ENCODE data around the gene ADD3. TPM values are rescaled to one million over a fixed set of nuclear protein-coding genes. Genes with fewer than 3 reads are reported as not detected.

Gene ADD3
- total and polyA plus RNA-seq, 4 donors, result 15.4 to 55.9 (median 22.8) TPM

- Histone ChIP-seq H3K27me3 (ENCODE audit: control insufficient read depth in 4 of 4, insufficient read depth in 4 of 4, low read length in 3 of 4) (no peaks in the 10 kb centered on the region), H3K27ac (ENCODE audit: low read depth in 1 of 2, low read length in 2 of 2) (no peak overlapping the region), H3K9ac (ENCODE audit: low read depth in 1 of 2, low read length in 2 of 2) (no peak overlapping the region), H3K4me3 (ENCODE audit: low read depth in 1 of 3, low read length in 3 of 3) (no peak overlapping the region), H3K36me3 (ENCODE audit: control insufficient read depth in 4 of 4, insufficient read depth in 3 of 4, low read depth in 1 of 4, low read length in 3 of 4) (no peaks in the 10 kb centered on the region), H3K9me3 (ENCODE audit: control insufficient read depth in 4 of 4, low read length in 3 of 4) (no peaks in the 10 kb centered on the region), H3K4me1 (ENCODE audit: control insufficient read depth in 4 of 4, insufficient read depth in 4 of 4, low read length in 3 of 4) (peaks cover 0 to 21% (median 13%) of the 10 kb centered on the region in 4 donors)
- WGBS, result 93% methylated on average over 2 of the region's 2 CpGs
- no peak for TF ChIP-seq FOXA1 (IDR thresholded peaks at IDR 0.05)
- TF ChIP-seq NR2F2 (IDR thresholded peaks at IDR 0.05), result no peak
- TF ChIP-seq GABPA (IDR thresholded peaks at IDR 0.05 in 1 of 2, conservative IDR thresholded peaks at IDR 0.05 in 1 of 2), result no peak
- no peak for TF ChIP-seq RAD21 (IDR thresholded peaks at IDR 0.05)
- no peak for TF ChIP-seq JUND (IDR thresholded peaks at IDR 0.05)
- no peak for TF ChIP-seq CTCF (IDR thresholded peaks at IDR 0.05; ENCODE audit: low read depth, low read length, missing input control)
- no peak for TF ChIP-seq ATF3 (IDR thresholded peaks at IDR 0.05)
- no peak for TF ChIP-seq ZBTB33 (IDR thresholded peaks at IDR 0.05)
- TF ChIP-seq RXRA (IDR thresholded peaks at IDR 0.05), result no peak
- TF ChIP-seq EGR1 (IDR thresholded peaks at IDR 0.05; ENCODE audit: low read depth in 2 of 2), result no peak
- TF ChIP-seq REST (IDR thresholded peaks at IDR 0.05), result no peak
- TF ChIP-seq MAX (IDR thresholded peaks at IDR 0.05), result no peak
- no peak for TF ChIP-seq FOXA2 (IDR thresholded peaks at IDR 0.05)
- DNase-seq (ENCODE audit: low spot score), result no peak
Observed at GRCh38 chr10:110029450-110029849, 21.7 kb downstream of the ADD3 start.

- no peak overlapping the region for H3K27ac ChIP-seq (ENCODE audit: low read depth in 1 of 2, low read length in 2 of 2)
- WGBS, result 48% methylated on average over 4 of the region's 4 CpGs
- H3K9ac ChIP-seq (ENCODE audit: low read depth in 1 of 2, low read length in 2 of 2), result no peak overlapping the region
- H3K36me3 ChIP-seq (ENCODE audit: control insufficient read depth in 4 of 4, insufficient read depth in 3 of 4, low read depth in 1 of 4, low read length in 3 of 4), result no peaks in the 10 kb centered on the region
- peaks cover 0 to 21% (median 13%) of the 10 kb centered on the region in 4 donors for H3K4me1 ChIP-seq (ENCODE audit: control insufficient read depth in 4 of 4, insufficient read depth in 4 of 4, low read length in 3 of 4)
- H3K9me3 ChIP-seq (ENCODE audit: control insufficient read depth in 4 of 4, low read length in 3 of 4), result no peaks in the 10 kb centered on the region
- DNase-seq (ENCODE audit: low spot score), result no peak
- H3K4me3 ChIP-seq (ENCODE audit: low read depth in 1 of 3, low read length in 3 of 3), result no peak overlapping the region
- H3K27me3 ChIP-seq (ENCODE audit: control insufficient read depth in 4 of 4, insufficient read depth in 4 of 4, low read length in 3 of 4), result no peaks in the 10 kb centered on the region
- TF ChIP-seq FOXA2 (IDR thresholded peaks at IDR 0.05), result no peak
- TF ChIP-seq YY1 (IDR thresholded peaks at IDR 0.05), result no peak
- TF ChIP-seq ATF3 (IDR thresholded peaks at IDR 0.05), result no peak
- TF ChIP-seq MAX (IDR thresholded peaks at IDR 0.05), result no peak
- TF ChIP-seq CTCF (IDR thresholded peaks at IDR 0.05; ENCODE audit: low read depth, low read length, missing input control), result no peak
- no peak for TF ChIP-seq FOXA1 (IDR thresholded peaks at IDR 0.05)
- no peak for TF ChIP-seq TAF1 (conservative IDR thresholded peaks at IDR 0.05)
- peak in 1 of 2 donors; percentile 30 for TF ChIP-seq HNF4A (conservative IDR thresholded peaks at IDR 0.05)
- TF ChIP-seq RAD21 (IDR thresholded peaks at IDR 0.05), result peak; percentile 6 to 8
- no peak for TF ChIP-seq GABPA (IDR thresholded peaks at IDR 0.05 in 1 of 2, conservative IDR thresholded peaks at IDR 0.05 in 1 of 2)
Observed at GRCh38 chr10:110032801-110033700, 25.3 kb downstream of the ADD3 start.
